HG02623 (cell line): ENCODE data around the gene AGAP4.
"Not testable (repeated sequence)": the region's sequence is repeated elsewhere in the genome, so short reads cannot be mapped to it uniquely, and the experiment has no call there.

Experiments
- ATAC-seq: cut with Tn5 transposase; IDR thresholded peaks from one replicate; pipeline ENCODE4 v1.9.1; 2021; ENCODE audit warnings: moderate library complexity; ENCODE audit not compliant: unreplicated experiment

The AGAP4 gene

DNA sequence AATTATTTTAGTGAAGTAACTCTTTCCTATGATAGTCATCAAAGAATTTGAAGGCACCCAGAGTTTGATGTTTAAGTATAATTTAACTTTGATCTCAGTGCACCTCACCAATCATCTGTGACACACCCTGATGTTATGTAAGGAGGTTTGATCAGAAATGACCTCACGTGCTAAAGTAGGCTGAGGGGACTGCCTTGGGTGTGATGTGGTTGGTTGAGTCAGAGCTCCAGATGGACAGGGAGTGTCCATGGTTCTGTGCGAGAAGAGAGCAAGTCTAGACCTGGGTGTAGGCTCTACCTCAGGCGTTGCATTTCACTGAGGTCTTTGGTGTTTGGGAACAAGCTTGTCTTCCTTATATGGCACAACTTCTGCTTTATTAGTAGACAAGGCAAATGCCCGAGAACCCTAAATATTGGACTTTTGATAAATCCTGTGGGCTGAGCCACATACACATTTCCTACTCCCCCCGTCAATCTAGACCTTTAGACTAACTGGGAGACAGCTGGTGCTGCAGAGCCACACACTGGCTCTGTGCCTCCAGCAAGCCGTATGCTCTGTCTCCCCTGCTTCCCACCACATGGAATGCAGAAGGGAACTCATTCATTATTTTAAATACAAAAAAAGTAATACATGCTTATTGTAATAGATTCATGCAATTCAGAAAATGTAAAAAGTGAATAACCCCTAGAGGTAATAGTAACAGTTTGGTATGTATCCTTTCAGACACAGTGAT lies 56.4 kb downstream of the AGAP4 start:
- not testable (repeated sequence) for ATAC-seq

- ATAC-seq: not testable (repeated sequence)
Observed at GRCh38 chr10:45789991-45790390, 57.3 kb downstream of the AGAP4 start.

- ATAC-seq: not testable (repeated sequence)
Observed at GRCh38 chr10:45787212-45787741, 60.0 kb downstream of the AGAP4 start.

GRCh38 chr10:45786217-45786616 lies 61.1 kb downstream of the AGAP4 start:
- not testable (repeated sequence) for ATAC-seq
